HG02763 (cell line): ENCODE data around the gene MAST1.

Experiments used
- ATAC-seq: cut with Tn5 transposase; IDR thresholded peaks from one replicate; pipeline ENCODE4 v1.9.1; 2021; ENCODE audit warnings: mild to moderate bottlenecking, moderate library complexity; ENCODE audit not compliant: unreplicated experiment

The MAST1 gene

DNA sequence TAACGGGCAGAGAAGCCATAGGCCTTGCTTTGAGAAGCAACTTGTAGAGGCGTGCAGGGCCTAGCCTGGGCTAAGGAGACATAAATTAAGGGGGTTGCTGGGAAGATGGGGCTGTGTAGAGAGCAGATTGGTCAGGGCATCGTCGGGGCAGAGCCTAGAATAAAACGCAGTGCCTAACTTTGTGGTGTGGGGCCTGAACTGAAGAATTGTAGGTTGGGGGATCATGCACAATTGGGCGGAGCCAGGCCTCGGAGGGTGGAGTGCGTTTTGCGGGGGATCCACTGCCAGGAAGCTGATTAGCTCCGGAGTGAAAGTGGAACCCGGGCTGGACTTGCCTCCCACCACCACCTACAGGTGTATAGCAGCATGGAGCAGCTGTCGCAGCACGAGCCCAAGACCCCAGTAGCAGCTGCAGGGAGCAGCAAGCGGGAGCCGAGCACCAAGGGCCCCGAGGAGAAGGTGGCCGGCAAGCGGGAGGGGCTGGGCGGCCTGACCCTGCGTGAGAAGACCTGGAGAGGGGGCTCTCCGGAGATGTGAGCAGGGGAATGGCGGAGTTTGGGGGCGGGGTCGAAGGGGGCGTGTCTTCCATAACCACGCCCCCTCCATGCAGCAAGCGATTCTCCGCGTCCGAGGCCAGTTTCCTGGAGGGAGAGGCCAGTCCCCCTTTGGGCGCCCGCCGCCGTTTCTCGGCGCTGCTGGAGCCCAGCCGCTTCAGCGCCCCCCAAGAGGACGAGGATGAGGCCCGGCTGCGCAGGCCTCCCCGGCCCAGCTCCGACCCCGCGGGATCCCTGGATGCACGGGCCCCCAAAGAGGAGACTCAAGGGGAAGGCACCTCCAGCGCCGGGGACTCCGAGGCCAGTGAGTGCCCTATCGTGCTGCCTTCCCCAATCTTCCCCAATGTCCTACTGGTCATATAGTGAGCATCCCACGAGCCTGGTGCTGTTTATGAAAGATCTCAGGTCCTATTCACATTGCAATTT lies 29.1 kb downstream of the MAST1 start:
- ATAC-seq, result no peak

- no peak for ATAC-seq
These were observed 30.3 kb downstream of the MAST1 start for GRCh38 chr19:12868540-12869112.

DNA sequence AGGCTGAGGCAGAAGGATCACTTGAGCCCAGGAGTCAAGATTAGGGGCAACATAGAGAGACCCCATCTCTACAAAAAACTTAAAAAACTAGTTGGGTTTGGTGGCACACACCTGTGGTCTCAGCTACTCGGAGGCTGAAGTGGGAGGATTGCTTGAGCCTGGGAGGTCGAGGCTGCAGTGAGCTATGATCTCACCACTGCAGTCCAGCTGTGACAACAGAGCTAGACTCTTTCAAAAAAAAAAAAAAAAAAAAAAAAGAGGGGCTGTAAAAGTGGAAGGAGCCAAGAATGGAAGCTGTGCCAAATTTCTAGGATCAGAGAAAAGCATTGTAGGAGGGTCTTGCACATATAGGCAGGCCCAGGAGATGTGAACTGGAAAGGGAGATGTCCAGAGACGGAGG lies 33.4 kb downstream of the MAST1 start:
- ATAC-seq, result no peak

- ATAC-seq, result no peak
These were observed 33.9 kb downstream of the MAST1 start for GRCh38 chr19:12872255-12872654.

DNA sequence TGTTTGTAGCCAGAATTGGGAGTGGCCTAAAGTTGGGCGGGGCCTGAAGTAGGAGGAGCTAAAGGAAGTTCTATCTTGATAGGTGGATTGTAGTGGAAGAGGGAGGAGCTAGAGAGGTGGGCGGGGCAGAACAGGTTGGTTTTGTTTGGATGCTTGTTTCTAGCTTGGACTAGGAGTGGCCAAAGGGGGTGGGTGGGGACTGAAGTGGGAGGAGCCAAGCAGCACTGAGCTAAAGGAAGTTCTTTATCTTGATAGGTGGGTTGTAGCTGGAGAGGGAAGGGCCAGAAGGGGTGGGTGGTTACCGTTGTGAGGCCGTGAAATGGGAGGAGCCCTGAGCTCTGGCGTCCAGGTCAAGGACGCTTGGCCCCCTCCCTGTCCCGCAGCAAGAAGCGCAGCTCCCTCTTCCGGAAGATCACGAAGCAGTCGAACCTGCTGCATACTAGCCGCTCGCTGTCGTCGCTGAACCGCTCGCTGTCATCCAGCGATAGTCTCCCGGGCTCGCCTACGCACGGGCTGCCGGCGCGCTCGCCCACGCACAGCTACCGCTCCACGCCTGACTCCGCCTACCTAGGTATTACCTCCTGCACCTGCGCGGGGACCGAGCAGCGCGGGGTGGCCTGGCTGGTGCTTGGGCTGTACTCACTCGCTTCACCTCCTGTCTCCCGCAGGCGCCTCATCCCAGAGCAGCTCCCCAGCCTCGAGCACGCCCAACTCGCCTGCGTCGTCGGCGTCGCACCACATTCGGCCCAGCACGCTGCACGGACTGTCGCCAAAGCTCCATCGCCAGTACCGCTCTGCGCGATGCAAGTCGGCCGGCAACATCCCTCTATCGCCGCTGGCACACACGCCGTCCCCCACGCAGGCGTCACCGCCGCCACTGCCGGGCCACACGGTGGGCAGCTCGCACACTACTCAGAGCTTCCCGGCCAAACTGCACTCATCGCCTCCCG lies 34.9 kb downstream of the MAST1 start:
- no peak for ATAC-seq

GRCh38 chr19:12873891-12874745 lies 35.8 kb downstream of the MAST1 start:
- ATAC-seq, result no peak

DNA sequence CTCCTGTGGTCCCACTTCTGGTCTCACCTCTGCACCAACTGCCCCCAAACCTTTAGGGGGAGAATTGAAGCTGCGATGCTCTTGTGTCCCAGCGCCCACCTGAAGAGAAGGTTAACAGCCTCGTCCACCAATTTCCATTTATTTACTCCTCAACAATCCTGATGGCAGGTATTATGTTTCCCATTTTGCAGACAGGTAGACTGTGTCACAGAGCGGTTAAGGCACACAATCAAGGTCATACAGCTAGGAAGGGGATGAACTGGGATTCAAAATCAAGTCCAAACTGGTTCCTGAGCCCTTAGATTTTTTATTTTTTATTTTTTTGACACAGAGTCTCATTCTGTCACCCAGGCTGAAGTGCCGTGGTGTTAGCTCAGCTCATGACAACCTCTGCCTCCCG lies 36.8 kb downstream of the MAST1 start:
- no peak for ATAC-seq

DNA sequence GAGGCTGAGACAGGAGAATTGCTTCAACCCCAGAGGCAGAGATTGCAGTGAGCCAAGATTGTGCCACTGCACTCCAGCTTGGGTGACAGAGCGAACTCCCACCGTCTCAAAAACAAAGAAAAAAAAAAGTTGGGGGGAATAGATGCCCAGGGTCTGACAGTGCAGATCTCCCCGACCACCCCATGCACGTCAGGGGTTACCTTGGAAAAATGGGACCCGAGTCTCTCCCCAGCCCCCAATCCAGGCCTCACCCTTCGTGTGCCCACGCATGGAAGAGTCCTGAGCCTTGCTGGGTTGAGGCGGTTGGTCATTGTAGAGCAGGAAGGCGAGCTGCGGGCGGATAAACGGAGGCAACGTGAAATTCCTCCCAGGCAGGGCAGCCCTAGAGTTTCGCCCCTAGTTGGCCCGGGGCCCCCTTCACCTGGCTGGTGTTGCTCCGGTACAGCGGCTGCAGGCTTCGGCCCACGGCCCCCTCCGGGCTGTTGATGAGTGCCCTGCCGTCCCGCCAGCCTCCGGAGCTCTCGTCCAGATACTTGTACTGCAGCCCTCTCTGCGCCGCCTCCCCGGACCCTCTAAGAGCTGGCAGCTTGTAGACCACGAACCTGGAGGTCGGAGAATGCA lies 42.3 kb downstream of the MAST1 start:
- ATAC-seq, result peak; percentile 27

DNA sequence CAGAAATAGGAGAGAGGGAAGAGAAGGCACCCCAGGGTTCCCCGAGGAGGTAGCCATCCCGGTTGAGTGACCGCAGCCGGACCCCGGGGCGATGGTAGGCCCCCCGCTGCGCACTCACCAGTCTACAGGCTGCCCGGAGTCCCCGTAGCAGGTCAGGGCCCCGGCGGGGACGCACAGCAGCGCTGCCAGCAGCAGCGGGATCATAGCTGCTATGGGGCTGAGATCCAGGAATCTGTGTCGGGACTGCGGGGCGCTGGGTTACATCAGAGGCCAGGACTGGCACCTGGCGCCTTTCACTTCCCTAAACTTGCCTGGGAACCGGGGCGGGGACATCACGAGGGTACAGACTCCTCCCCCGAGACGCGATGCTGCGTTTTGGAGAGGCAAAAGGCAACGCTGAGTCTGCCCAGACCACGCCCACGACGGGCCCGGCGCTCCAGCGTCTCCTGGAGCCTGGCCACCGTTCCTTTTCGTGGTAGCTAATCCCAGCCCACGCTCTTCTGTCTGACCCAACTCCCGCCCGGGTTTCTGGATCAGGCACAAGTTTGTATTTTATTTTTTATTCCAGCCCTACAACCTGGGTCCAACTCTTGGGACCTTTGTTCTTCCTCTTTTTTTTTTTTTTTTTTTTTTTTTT lies 43.0 kb downstream of the MAST1 start, which contains the start of gene DNASE2:
DNASE2 (minus strand) TSS at position 278 of the 637 bp plus-strand sequence; CDS start at position 204, 74 bp downstream.
- peak; percentile 82 for ATAC-seq

DNA sequence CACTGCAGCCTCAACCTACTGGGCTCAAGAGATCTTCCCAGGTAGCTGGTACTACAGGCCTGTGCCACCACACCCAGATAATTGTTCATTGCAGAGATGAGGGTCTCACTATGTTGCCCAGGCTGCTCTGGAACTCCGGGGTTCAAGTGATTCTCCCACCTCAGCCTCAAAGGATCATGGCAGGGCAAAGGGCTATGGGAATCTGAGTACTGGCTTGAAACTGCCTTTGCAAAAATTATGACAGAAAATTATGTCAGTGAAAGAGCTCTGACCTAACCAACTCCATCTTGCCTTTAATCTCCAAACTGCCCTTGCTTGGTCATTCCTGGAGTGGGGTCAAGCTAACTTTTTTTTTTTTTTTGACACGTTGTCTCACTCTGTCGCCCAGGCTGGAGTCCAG lies 44.3 kb downstream of the MAST1 start:
- ATAC-seq, result no peak

DNA sequence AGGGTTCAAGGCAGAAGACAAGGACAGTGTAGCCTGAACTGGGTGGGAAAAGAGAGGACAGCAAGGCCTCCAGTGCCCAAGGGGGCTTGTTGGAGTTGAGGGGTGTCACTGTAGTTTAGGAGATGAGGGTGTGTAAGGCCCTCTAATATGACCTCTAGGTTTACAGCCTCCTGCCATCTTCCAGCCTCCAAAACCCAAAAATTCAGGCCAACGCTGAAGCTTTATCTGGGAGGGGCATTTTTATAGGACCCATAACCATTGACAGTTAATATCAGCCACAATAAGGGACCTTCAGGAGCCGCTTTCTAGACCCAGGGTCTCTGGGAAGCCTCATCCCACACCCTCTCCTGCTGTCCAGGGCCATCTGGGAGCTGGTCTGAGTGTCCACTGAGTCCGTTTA lies 45.9 kb downstream of the MAST1 start:
- ATAC-seq, result no peak

DNA sequence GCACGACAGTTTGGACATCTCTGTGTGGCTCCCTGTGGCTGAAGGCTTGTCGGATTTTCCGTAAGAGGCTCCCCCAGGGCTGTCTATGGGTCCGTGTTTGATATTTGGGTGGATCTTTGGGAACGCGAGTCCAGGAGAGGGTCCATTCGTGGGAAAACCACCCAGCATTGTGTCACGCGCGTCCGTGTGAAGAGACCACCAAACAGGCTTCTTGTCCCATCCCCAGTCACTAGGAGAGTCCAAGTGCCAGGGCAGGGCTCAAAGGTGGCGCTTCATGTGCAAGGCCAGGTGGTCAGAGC lies 46.3 kb downstream of the MAST1 start:
- no peak for ATAC-seq

DNA sequence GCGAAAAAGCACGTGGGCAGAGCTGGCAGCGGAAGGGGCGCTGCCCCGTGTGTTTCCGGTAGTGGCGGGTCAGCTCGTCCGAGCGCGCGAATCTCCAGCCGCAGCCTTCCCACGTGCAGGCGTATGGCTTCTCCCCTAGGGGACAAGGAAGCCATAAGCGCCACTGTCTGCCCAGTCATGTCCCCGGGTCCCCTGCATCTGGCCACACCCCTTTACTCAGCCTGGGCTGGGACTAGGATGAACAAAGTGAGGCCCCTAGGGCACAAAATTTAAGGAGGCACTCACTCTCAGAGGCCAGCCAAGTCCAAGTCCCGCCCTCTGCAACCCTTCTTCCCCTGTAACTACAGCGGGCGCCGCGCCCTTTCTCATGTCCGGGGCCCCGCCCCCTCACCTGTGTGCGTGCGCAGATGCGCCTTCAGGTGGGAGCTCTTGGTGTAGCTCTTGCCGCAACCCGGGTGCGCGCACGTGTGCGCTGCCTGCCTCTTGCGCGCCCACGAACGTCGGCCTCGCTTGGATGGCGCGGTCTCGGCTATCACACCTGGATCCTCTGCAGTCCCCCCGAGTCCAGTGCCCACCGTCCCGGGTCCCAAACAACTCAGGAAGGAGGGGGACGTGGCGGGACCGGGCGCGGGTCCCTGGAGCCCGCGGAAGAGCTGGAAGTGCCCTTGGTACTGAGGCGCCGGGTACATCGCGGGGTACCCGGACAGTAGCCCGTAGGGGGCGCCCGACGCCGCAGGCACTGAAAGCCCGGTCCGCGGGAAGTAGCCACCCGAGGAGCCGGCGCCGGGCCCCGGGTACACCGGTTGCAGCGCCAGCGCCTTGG lies 46.8 kb downstream of the MAST1 start:
- ATAC-seq, result no peak

DNA sequence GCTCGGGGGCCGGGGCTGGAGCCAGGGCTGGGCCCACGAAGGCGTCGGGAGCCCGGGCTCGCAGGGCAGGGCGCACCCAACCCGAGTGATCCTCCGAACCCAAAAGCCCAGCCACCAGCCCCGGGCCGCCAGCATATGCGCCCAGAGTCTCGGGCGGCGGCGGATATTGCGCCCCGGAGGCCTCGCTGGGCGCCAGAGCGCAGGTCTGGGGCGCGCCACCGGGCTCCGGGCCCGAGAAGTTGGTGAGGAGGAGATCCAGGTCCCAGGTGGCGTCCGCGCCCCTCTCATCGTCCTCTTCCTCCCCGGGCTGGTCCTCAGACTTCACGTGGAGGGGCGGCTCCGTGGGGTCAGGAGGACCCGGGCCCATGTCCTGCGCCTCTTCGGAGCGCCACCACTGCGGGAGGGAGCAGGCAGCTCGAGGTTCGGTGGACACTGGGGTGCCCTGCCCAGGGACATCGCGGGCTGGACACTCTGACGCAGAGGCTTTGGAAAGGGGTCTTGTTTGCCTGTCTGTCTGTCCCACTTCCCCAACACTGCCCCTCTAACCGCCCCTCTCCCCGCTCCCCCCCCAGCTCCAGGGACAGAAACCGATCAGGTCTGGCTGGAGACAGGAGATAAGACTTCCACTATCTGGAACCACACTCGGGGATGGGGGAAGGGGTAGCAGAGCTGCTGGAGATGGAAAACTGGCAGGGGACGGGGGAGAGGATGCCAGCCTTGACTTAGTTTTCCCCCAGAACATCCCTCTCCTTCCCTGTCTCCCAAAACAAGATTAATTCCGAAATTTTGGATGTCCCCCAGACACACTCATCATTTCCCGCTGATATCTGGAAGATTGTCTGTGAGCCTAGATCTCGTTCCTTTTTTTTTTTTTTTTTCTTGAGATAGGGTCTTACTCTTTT lies 47.7 kb downstream of the MAST1 start:
- no peak for ATAC-seq

DNA sequence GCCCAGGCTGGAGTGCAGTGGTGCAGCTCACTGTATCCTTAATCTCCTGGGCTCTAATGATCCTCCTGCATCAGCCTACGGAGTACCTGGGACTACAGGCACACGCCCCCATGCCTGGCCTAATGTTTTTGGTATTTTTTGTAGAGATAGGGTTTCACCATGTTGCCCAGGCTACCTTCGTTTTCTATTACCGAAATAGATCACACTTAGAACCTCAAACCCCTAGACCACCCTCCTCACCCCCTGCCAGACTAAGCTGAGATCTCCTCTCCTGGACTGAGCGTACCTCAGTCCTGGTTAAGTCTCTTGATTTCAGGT lies 48.3 kb downstream of the MAST1 start:
- ATAC-seq, result no peak

DNA sequence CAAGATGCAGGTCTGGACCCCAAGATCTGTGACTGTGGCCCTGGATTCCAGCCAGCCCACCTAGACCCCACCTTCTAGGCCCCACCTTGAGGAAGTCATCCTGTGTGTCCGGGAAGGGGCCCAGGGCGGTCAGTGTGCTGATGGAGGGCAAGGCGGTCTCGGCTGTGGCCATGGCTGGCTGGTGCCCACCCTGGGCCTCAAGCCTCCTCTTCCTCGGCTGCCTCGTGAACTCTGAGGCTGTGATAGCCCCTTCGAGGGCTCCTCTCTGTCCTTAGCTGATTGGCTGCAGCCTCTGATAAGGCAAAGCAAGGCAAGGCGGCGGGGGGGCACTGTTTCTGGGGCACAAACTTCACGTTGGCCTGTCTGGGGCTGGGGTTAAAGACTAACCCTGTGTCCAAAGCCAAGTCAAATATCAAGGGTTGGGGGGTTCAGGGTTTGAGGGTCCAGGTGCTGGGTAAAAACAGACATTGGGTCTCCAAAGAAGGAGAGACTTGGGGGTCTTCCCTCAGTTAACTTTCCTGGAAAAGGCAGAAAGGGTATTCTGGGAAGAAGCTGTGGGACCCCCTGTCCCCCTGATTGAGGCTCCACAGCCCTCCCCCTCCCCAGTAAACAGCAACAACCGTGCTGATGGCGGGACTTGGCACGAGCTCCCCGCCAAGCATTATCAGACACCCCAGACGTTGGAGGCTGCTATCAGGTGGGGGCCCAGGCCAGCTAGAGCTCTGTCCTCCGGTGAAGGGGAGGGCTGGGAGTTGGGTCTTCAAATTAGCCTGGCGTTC lies 48.8 kb downstream of the MAST1 start, which contains the start of gene KLF1:
KLF1 (minus strand) TSS at position 233 of the 779 bp plus-strand sequence; CDS start at position 172, 61 bp downstream.
- ATAC-seq, result no peak
